HepG2 (cell line): ENCODE results near the gene SLC24A5. TPM values are rescaled to one million over a fixed set of nuclear protein-coding genes. Genes with fewer than 3 reads are reported as not detected.

Experiments used
- ATAC-seq: fragments of 200-7000 bp; cut with Tn5 transposase; 3 replicates; pipeline ENCODE4 v1.9.1; 2020; ENCODE audit warnings: mild to moderate bottlenecking, moderate library complexity
- BruUV-seq: library from RNA; stranded (reverse); fragments of 400-500 nt; replicated peaks from 2 replicates; lab custom pipeline; 2021; lab: Mats Ljungman, UMichigan
- CTCF ChIA-PET: fragments of 300-600 bp; formaldehyde crosslinking; extraction: SDS; loops from one replicate; lab custom pipeline; 2021; ENCODE audit warnings: low total read pairs, inconsistent platforms, low intra/inter-chr PET ratio; lab: Yijun Ruan, JAX
- POLR2A ChIA-PET: fragments of 350-600 bp; sonication (Branson Sonifier 250); formaldehyde crosslinking; loops from one replicate; lab custom pipeline; 2020; ENCODE audit warnings: antibody characterized with exemption, inconsistent platforms; lab: Yijun Ruan, JAX
- DNase-seq: peaks from one replicate; pipeline ENCODE4 v3.0.0-alpha.2; 2015; ENCODE audit warnings: low spot score
- FAIRE-seq: peaks from 3 replicates; lab custom pipeline; 2011; peaks lifted over from hg19 to GRCh38; lab: Jason Lieb, UNC
- H2AFZ ChIP-seq: one replicate; pipeline ENCODE4 v1.6.1; 2011; ENCODE audit warnings: low read length, inconsistent platforms
- H3K27ac ChIP-seq: fragments of 300-600 bp; 3 replicates; pipeline ENCODE4 v1.8.0; 2011; ENCODE audit warnings: mixed run types, mild to moderate bottlenecking, mixed read lengths, low read length, inconsistent platforms; ENCODE audit not compliant: insufficient read depth; ENCODE audit errors: extremely low read length
- H3K27me3 ChIP-seq, 2 experiments: fragments of 200-600 bp in 1 of 2; 2 replicates in 1 of 2; 3 replicates in 1 of 2; pipeline versions ENCODE4 v1.6.0 to v1.8.0; 2011; ENCODE audit warnings: low read length in 2 of 2, mild to moderate bottlenecking in 2 of 2, moderate library complexity in 2 of 2, inconsistent platforms in 1 of 2; ENCODE audit not compliant: insufficient read depth in 2 of 2, control insufficient read depth in 1 of 2
- H3K36me3 ChIP-seq, 2 experiments: fragments of 200-600 bp in 1 of 2; replicated peaks in 1 of 2; 2 replicates in 1 of 2; 3 replicates in 1 of 2; pipeline versions ENCODE4 v1.5.1 to v1.8.0; 2011; ENCODE audit warnings: low read length in 2 of 2, inconsistent platforms in 1 of 2; ENCODE audit not compliant: insufficient read depth in 2 of 2, control insufficient read depth in 1 of 2
- H3K4me1 ChIP-seq: 2 replicates; pipeline ENCODE4 v1.5.1; 2012; ENCODE audit warnings: low read length, inconsistent platforms; ENCODE audit not compliant: insufficient read depth
- H3K4me2 ChIP-seq: 2 replicates; pipeline ENCODE4 v1.6.0; 2011; ENCODE audit warnings: low read depth, low read length, inconsistent platforms
- H3K4me3 ChIP-seq, 3 experiments: fragments of 200-600 bp in 1 of 3; sonication (generic), shearing (Covaris generic) in 1 of 3; replicated peaks in 1 of 3; 2 replicates each; pipeline ENCODE4 v1.5.1; 2011 to 2016; ENCODE audit warnings: low read length in 3 of 3, inconsistent platforms in 2 of 3, low read depth in 2 of 3, mild to moderate bottlenecking in 2 of 3, control low read depth in 1 of 3, mixed read lengths in 1 of 3; ENCODE audit not compliant: insufficient read depth in 1 of 3
- H3K79me2 ChIP-seq: one replicate; pipeline ENCODE4 v1.6.1; 2011; ENCODE audit warnings: low read length, inconsistent platforms; ENCODE audit not compliant: insufficient read depth
- H3K9ac ChIP-seq: 2 replicates; pipeline ENCODE4 v1.6.0; 2011; ENCODE audit warnings: mild to moderate bottlenecking, low read depth, low read length, inconsistent platforms; ENCODE audit not compliant: insufficient read depth
- H3K9me3 ChIP-seq: 2 replicates; pipeline ENCODE4 v1.5.1; 2012; ENCODE audit warnings: mild to moderate bottlenecking, low read length
- H4K20me1 ChIP-seq: 2 replicates; pipeline ENCODE4 v1.6.0; 2011; ENCODE audit warnings: inconsistent platforms, mild to moderate bottlenecking, low read length, moderate library complexity; ENCODE audit not compliant: insufficient read depth
- ATF7 ChIP-seq, 2 experiments: fragments of 450-650 bp in 1 of 2; sonication (generic) in 1 of 2; formaldehyde crosslinking in 1 of 2; IDR thresholded peaks; 2 replicates each; pipeline versions ENCODE4 v1.4.0 to v1.6.1; 2016 to 2020; ENCODE audit warnings: antibody characterized with exemption in 1 of 2, mild to moderate bottlenecking in 1 of 2, missing genetic modification reagents in 1 of 2
- CEBPG ChIP-seq: IDR thresholded peaks from 2 replicates; pipeline ENCODE4 v1.6.1; 2016
- CHD2 ChIP-seq: IDR thresholded peaks from 2 replicates; pipeline ENCODE4 v1.6.1; 2011; ENCODE audit warnings: low read depth, low read length, improper control_type of control experiment
- CTCF ChIP-seq: sonication (generic); formaldehyde crosslinking; IDR thresholded peaks from 2 replicates; pipeline ENCODE4 v1.5.0; 2020; ENCODE audit warnings: mild to moderate bottlenecking, missing genetic modification reagents, moderate library complexity
- DNMT1 ChIP-seq: sonication (generic); formaldehyde crosslinking; IDR thresholded peaks from 2 replicates; pipeline ENCODE4 v1.5.1; 2020; ENCODE audit warnings: mild to moderate bottlenecking, missing genetic modification reagents
- DNMT3B ChIP-seq: conservative IDR thresholded peaks from 2 replicates; pipeline ENCODE4 v1.6.1; 2016; ENCODE audit warnings: missing biosample characterization, control low read depth
- E2F2 ChIP-seq: sonication (generic); formaldehyde crosslinking; IDR thresholded peaks from 2 replicates; pipeline ENCODE4 v1.4.0; 2020; ENCODE audit warnings: missing genetic modification reagents, borderline replicate concordance
- NCOR1 ChIP-seq: fragments of 200-600 bp; sonication (generic); IDR thresholded peaks from 2 replicates; pipeline ENCODE4 v1.7.0; 2017; ENCODE audit warnings: antibody characterized with exemption, low read length, borderline replicate concordance
- PAF1 ChIP-seq: IDR thresholded peaks from 2 replicates; pipeline ENCODE4 v1.6.1; 2016; ENCODE audit warnings: missing genetic modification reagents, missing compliant biosample characterization
- RFX3 ChIP-seq: IDR thresholded peaks from 2 replicates; pipeline ENCODE4 v1.6.1; 2016; ENCODE audit warnings: missing biosample characterization, missing genetic modification reagents
- SRSF1 ChIP-seq: fragments of 200-400 bp; formaldehyde crosslinking; optimal IDR thresholded peaks from 2 replicates; pipeline ENCODE3; 2017; ENCODE audit warnings: mild to moderate bottlenecking, low read depth, low read length, moderate library complexity
- ZEB1 ChIP-seq: IDR thresholded peaks from 2 replicates; pipeline ENCODE4 v1.6.1; 2012; ENCODE audit warnings: mild to moderate bottlenecking, low read depth, inconsistent platforms; ENCODE audit not compliant: insufficient replicate concordance
- ZNF225 ChIP-seq: sonication (generic); formaldehyde crosslinking; IDR thresholded peaks from 2 replicates; pipeline ENCODE4 v1.4.0; 2020; ENCODE audit warnings: mild to moderate bottlenecking, missing genetic modification reagents
- ZNF230 ChIP-seq: sonication (generic); formaldehyde crosslinking; IDR thresholded peaks from 2 replicates; pipeline ENCODE4 v1.4.0; 2020; ENCODE audit warnings: mild to moderate bottlenecking, missing genetic modification reagents
- ZNF234 ChIP-seq: sonication (generic); formaldehyde crosslinking; conservative IDR thresholded peaks from 2 replicates; pipeline ENCODE4 v1.5.1; 2020; ENCODE audit warnings: mild to moderate bottlenecking, missing genetic modification reagents
- ZNF343 ChIP-seq: sonication (generic); formaldehyde crosslinking; IDR thresholded peaks from 2 replicates; pipeline ENCODE4 v1.4.0; 2020; ENCODE audit warnings: mild to moderate bottlenecking, missing genetic modification reagents
- ZSCAN29 ChIP-seq: sonication (generic); formaldehyde crosslinking; conservative IDR thresholded peaks from 2 replicates; pipeline ENCODE4 v1.4.0; 2020; ENCODE audit warnings: mild to moderate bottlenecking, missing genetic modification reagents
- WGBS: methylation state at CpG from one replicate; pipeline ENCODE4 v1.1.6; 2017; ENCODE audit warnings: low lambda C conversion rate; 5-methylcytosine and 5-hydroxymethylcytosine counted together
- in situ Hi-C: cut with HindIII; loops from 2 replicates; pipeline ENCODE4 v1.10.0; 2017; ENCODE audit warnings: low pct_unique_long_range_greater_than_20kb; ENCODE audit not compliant: extremely low pct_ligation_motif_present
- intact Hi-C: fragments of 100-400 bp; cut with micrococcal nuclease; formaldehyde crosslinking; loops from one replicate; pipeline ENCODE4 v1.10.0; 2022; ENCODE audit not compliant: unreplicated experiment
- polyA plus RNA-seq, 8 experiments: library from polyadenylated mRNA; depleted of rRNA in 3 of 8; stranded (reverse) in 7 of 8; unstranded in 1 of 8; fragments of >200 nt; fragmentation: Illumina TruSeq in 4 of 8; extraction: Trizol in 4 of 8; gene quantifications; 2 replicates each; pipeline versions ENCODE4 v1.2.1 to v1.2.3, GENCODE V29; 2011 to 2016; ENCODE audit warnings: low read depth in 4 of 8, missing spikeins in 1 of 8, mixed read lengths in 1 of 8; ENCODE audit not compliant: insufficient read depth in 1 of 8
- total RNA-seq, 5 experiments: library from RNA; depleted of rRNA; stranded (reverse); fragments of >200 nt; fragmentation: Illumina TruSeq; extraction: Trizol; gene quantifications; 2 replicates each; pipeline ENCODE4 v1.2.3, GENCODE V29; 2016; ENCODE audit warnings: low read depth in 1 of 5
- TF ChIP-seq, protein P1 (sequence below): sonication (generic); formaldehyde crosslinking; IDR thresholded peaks from 2 replicates; pipeline ENCODE4 v1.9.0; 2021; ENCODE audit warnings: missing genetic modification reagents, borderline replicate concordance

The SLC24A5 gene
- total and polyA plus RNA-seq, 2 of the 13 experiments (the other 11 are each of a cell fraction or from before 2014, with no cell fraction given): not detected

DNA sequence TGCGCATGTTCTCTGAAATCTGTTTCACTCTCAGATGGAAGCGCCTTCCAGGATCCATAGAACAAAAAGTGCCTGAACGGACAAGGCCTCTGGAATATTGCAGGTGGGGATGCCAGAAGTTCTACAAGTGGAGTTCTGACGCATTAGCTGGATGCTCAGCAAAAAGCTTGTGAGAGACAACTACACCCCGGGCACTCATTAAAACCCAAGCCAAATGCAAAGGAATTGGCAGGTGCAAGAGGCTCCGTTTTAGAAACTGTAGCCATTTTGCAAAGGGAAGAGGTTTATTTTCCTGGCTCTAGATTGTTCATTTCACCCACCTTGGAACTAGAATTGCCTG is 35.2 kb upstream of the SLC24A5 start (continued):
- TF ChIP-seq ZNF230 (CRISPR knock-in tag): no peak
- no peak for TF ChIP-seq CEBPG (CRISPR knock-in tag)
- TF ChIP-seq ZNF225 (CRISPR knock-in tag): no peak
- TF ChIP-seq DNMT1 (CRISPR knock-in tag): no peak
- TF ChIP-seq NCOR1: no peak
- no peak for TF ChIP-seq ZSCAN29
- no peak for TF ChIP-seq SRSF1
- TF ChIP-seq ZNF234 (CRISPR knock-in tag): no peak
- TF ChIP-seq, all 625 proteins: peak for 0

- no peak overlapping the region for H2AFZ ChIP-seq
- no peaks in the 10 kb centered on the region for H3K79me2 ChIP-seq
- POLR2A ChIA-PET: no interaction called here
- H3K4me1 ChIP-seq: no peaks in the 10 kb centered on the region
- H3K27me3 ChIP-seq: 0 out of 5 replicates have a peak, but pooled peaks cover 0 to 3% of the 10 kb centered on the region in 2 experiments
- intact Hi-C loops: no loop called here
- H4K20me1 ChIP-seq: no peaks in the 10 kb centered on the region
- ATAC-seq (no peak), FAIRE-seq (no peak), DNase-seq (no peak)
- H3K36me3 ChIP-seq: no peaks in the 10 kb centered on the region
- CTCF ChIA-PET: no interaction called here
- H3K9me3 ChIP-seq: no peaks in the 10 kb centered on the region
- 3% methylated on average over 5 of the region's 5 CpGs for WGBS
- H3K27ac ChIP-seq: no peak overlapping the region
- H3K9ac ChIP-seq: no peak overlapping the region
- H3K4me3 ChIP-seq: no peak overlapping the region
- no TSS peak for BruUV-seq
- H3K4me2 ChIP-seq: no peak overlapping the region
- in situ Hi-C loops: loop anchor here (10.0 kb wide), 1 partner anchor 891 kb away; no protein-coding TSS in a partner anchor
- TF ChIP-seq E2F2 (no peak), CHD2 (no peak), RFX3 (CRISPR knock-in tag) (no peak), DNMT3B (CRISPR knock-in tag) (no peak), PAF1 (no peak), ZNF343 (CRISPR knock-in tag) (no peak), ZEB1 (no peak), CTCF (CRISPR knock-in tag) (no peak), ATF7 (IDR thresholded peaks at IDR 0.05) (no peak), ATF7 (CRISPR knock-in tag; IDR thresholded peaks at IDR 0.05) (no peak)
- TF ChIP-seq, protein P1, sequence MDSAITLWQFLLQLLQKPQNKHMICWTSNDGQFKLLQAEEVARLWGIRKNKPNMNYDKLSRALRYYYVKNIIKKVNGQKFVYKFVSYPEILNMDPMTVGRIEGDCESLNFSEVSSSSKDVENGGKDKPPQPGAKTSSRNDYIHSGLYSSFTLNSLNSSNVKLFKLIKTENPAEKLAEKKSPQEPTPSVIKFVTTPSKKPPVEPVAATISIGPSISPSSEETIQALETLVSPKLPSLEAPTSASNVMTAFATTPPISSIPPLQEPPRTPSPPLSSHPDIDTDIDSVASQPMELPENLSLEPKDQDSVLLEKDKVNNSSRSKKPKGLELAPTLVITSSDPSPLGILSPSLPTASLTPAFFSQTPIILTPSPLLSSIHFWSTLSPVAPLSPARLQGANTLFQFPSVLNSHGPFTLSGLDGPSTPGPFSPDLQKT: no peak
These were observed 34.7 kb upstream of the SLC24A5 start for GRCh38 chr15:48086133-48086532.
